Panc1 (cell line): Measurements from ENCODE around the gene PCDHB1. TPM values are rescaled to one million over a fixed set of nuclear protein-coding genes. Genes with fewer than 3 reads are reported as not detected.

Source experiments
- ATAC-seq: fragments of 200-7000 bp; cut with Tn5 transposase; 2 replicates; pipeline ENCODE4 v1.9.1; 2020; ENCODE audit warnings: mild to moderate bottlenecking, moderate library complexity
- BruUV-seq: library from RNA; stranded (reverse); fragments of 400-500 nt; replicated peaks from 2 replicates; lab custom pipeline; 2021; lab: Mats Ljungman, UMichigan
- CTCF ChIA-PET: fragments of 300-600 bp; sonication (Branson Sonifier 250); formaldehyde crosslinking; loops from one replicate; lab custom pipeline; 2022; ENCODE audit warnings: antibody characterized with exemption; lab: Charles Lee
- POLR2A ChIA-PET: fragments of 300-600 bp; sonication (Branson Sonifier 250); formaldehyde crosslinking; loops from one replicate; lab custom pipeline; 2022; ENCODE audit warnings: antibody characterized with exemption; lab: Charles Lee
- DNase-seq: peaks from one replicate; pipeline ENCODE4 v3.0.0-alpha.2; 2010; ENCODE audit warnings: low read depth, low spot score
- H3K27ac ChIP-seq: 2 replicates; pipeline ENCODE4 v1.5.1; 2011; ENCODE audit warnings: mild to moderate bottlenecking, low read length, inconsistent platforms
- H3K27me3 ChIP-seq: fragments of 200-500 bp; sonication (Bioruptor generic); 2 replicates; pipeline ENCODE4 v1.6.0; 2014; ENCODE audit warnings: low read length, inconsistent platforms; ENCODE audit not compliant: control insufficient read depth, insufficient read depth
- H3K36me3 ChIP-seq: fragments of 200-500 bp; sonication (Bioruptor generic); 2 replicates; pipeline ENCODE4 v1.5.1; 2014; ENCODE audit warnings: inconsistent platforms, mild to moderate bottlenecking, low read length, moderate library complexity; ENCODE audit not compliant: control insufficient read depth, insufficient read depth
- H3K4me1 ChIP-seq: 2 replicates; pipeline ENCODE4 v1.5.1; 2011; ENCODE audit warnings: inconsistent platforms, mild to moderate bottlenecking, low read length, moderate library complexity; ENCODE audit not compliant: control insufficient read depth, insufficient read depth
- H3K4me3 ChIP-seq, 2 experiments: 2 replicates each; pipeline ENCODE4 v1.5.1; 2011 to 2012; ENCODE audit warnings: low read depth in 2 of 2, low read length in 2 of 2, mild to moderate bottlenecking in 2 of 2, inconsistent platforms in 1 of 2, moderate library complexity in 1 of 2
- H3K9me3 ChIP-seq: fragments of 200-500 bp; sonication (Bioruptor generic); 2 replicates; pipeline ENCODE4 v1.5.1; 2014; ENCODE audit warnings: low read depth, mild to moderate bottlenecking, inconsistent platforms, low read length, moderate library complexity; ENCODE audit not compliant: control insufficient read depth, insufficient read depth
- CTCF ChIP-seq: fragments of 450-650 bp; IDR thresholded peaks from 2 replicates; pipeline ENCODE4 v1.5.1; 2017; ENCODE audit warnings: mild to moderate bottlenecking
- POLR2AphosphoS5 ChIP-seq: IDR thresholded peaks from 2 replicates; pipeline ENCODE4 v1.6.1; 2012; ENCODE audit warnings: mild to moderate bottlenecking, low read depth, low read length, moderate library complexity
- REST ChIP-seq, 2 experiments: IDR thresholded peaks; 2 replicates each; pipeline ENCODE4 v1.6.1; 2011 to 2012; ENCODE audit warnings: low read depth in 2 of 2, control low read depth in 1 of 2, low read length in 1 of 2, mild to moderate bottlenecking in 1 of 2, moderate library complexity in 1 of 2; ENCODE audit not compliant: insufficient read depth in 1 of 2
- SIN3A ChIP-seq: IDR thresholded peaks from 2 replicates; pipeline ENCODE4 v1.6.1; 2012; ENCODE audit warnings: low read depth, mild to moderate bottlenecking, low read length, moderate library complexity, borderline replicate concordance; ENCODE audit not compliant: insufficient read depth
- TCF7L2 ChIP-seq: IDR thresholded peaks from 2 replicates; pipeline ENCODE4 v1.6.1; 2011; ENCODE audit warnings: mild to moderate bottlenecking, low read depth, low read length, inconsistent platforms
- in situ Hi-C: cut with HindIII; loops from 2 replicates; pipeline ENCODE4 v1.10.0; 2016; ENCODE audit warnings: low sequenced_read_pairs, low pct_unique_long_range_greater_than_20kb
- intact Hi-C: fragments of 100-400 bp; cut with micrococcal nuclease; formaldehyde crosslinking; loops from one replicate; pipeline ENCODE4 v1.10.0; 2022; ENCODE audit not compliant: unreplicated experiment
- total RNA-seq: library from RNA; stranded (reverse); gene quantifications from one replicate; pipeline ENCODE4 v1.2.1, GENCODE V29; 2021; ENCODE audit not compliant: unreplicated experiment

The PCDHB1 gene
- total RNA-seq, 1 experiment from 2014 or later: 0.05 TPM

- CTCF ChIA-PET: no interaction called here
- ATAC-seq: no peak
- H3K4me1 ChIP-seq: peaks cover 43% of the 10 kb centered on the region
Observed at GRCh38 chr5:141003031-141003430, 48.1 kb upstream of the PCDHB1 start.

GRCh38 chr5:141003791-141004611 lies 47.2 kb upstream of the PCDHB1 start:
- peaks cover 43% of the 10 kb centered on the region for H3K4me1 ChIP-seq
- in situ Hi-C loops (no loop called here), intact Hi-C loops (no loop called here)
- H3K27ac ChIP-seq: peak overlapping the region; percentile 88
- no peaks in the 10 kb centered on the region for H3K36me3 ChIP-seq
- H3K27me3 ChIP-seq: no peaks in the 10 kb centered on the region
- H3K9me3 ChIP-seq: no peaks in the 10 kb centered on the region
- ATAC-seq: peak; percentile 93
- H3K4me3 ChIP-seq: peak overlapping the region in 1 of 2 experiments; percentile 20; a peak in 2 of 4 replicates
- TF ChIP-seq SIN3A: no peak
- TF ChIP-seq TCF7L2: peak; percentile 88
- ChIA-PET POLR2A (no interaction called here), CTCF (interaction anchor here (1.6 kb wide), 1 partner anchor 36 kb away, joined by 4 read pairs; no protein-coding TSS in a partner anchor)
- no TSS peak for BruUV-seq
- DNase-seq: peak; percentile 57

More at GRCh38 chr5:141003031-141003430, 48.1 kb upstream of the PCDHB1 start:
- in situ Hi-C loops: no loop called here
- H3K27me3 ChIP-seq: no peaks in the 10 kb centered on the region
- no peak overlapping the region for H3K4me3 ChIP-seq
- no peaks in the 10 kb centered on the region for H3K9me3 ChIP-seq
- intact Hi-C loops: no loop called here
- H3K27ac ChIP-seq: peak overlapping the region; percentile 88
- TF ChIP-seq REST (IDR thresholded peaks at IDR 0.05; ENCODE audit: insufficient read depth in 1 of 2, low read depth in 2 of 2, low read length in 1 of 2) (no peak), CTCF (no peak), SIN3A (no peak), POLR2AphosphoS5 (no peak), TCF7L2 (no peak)
- no peak for DNase-seq
- no peaks in the 10 kb centered on the region for H3K36me3 ChIP-seq
- POLR2A ChIA-PET: no interaction called here
- BruUV-seq: no TSS peak

- H3K27me3 ChIP-seq: no peaks in the 10 kb centered on the region
- TF ChIP-seq REST (IDR thresholded peaks at IDR 0.05; ENCODE audit: insufficient read depth in 1 of 2, low read depth in 2 of 2, low read length in 1 of 2) (no peak), CTCF (no peak), TCF7L2 (no peak), POLR2AphosphoS5 (no peak), SIN3A (no peak)
- ChIA-PET CTCF (no interaction called here), POLR2A (no interaction called here)
- intact Hi-C loops (no loop called here), in situ Hi-C loops (no loop called here)
- BruUV-seq: no TSS peak
- no peak overlapping the region for H3K4me3 ChIP-seq
- H3K36me3 ChIP-seq: no peaks in the 10 kb centered on the region
- no peaks in the 10 kb centered on the region for H3K9me3 ChIP-seq
- H3K27ac ChIP-seq: no peak overlapping the region
- DNase-seq (no peak), ATAC-seq (no peak)
- H3K4me1 ChIP-seq: peaks cover 28% of the 10 kb centered on the region
Observed at GRCh38 chr5:141007791-141008190, 43.4 kb upstream of the PCDHB1 start.
